Tongue (tissue), 2 donors: ENCODE data around the gene RPS6KA1. TPM values are rescaled to one million over a fixed set of nuclear protein-coding genes. Genes with fewer than 3 reads are reported as not detected.

ENCODE experiments used
- DNase-seq: peaks from one replicate; pipeline ENCODE4 v3.0.0-alpha.2; 2015
- total RNA-seq: library from RNA; depleted of rRNA; stranded (reverse); fragments of >200 nt; gene quantifications from one replicate; pipeline ENCODE4 v1.2.3, GENCODE V29; 2014

RPS6KA1 gene
- total RNA-seq, 1 donor from 2014 or later = 16.9 TPM

DNA sequence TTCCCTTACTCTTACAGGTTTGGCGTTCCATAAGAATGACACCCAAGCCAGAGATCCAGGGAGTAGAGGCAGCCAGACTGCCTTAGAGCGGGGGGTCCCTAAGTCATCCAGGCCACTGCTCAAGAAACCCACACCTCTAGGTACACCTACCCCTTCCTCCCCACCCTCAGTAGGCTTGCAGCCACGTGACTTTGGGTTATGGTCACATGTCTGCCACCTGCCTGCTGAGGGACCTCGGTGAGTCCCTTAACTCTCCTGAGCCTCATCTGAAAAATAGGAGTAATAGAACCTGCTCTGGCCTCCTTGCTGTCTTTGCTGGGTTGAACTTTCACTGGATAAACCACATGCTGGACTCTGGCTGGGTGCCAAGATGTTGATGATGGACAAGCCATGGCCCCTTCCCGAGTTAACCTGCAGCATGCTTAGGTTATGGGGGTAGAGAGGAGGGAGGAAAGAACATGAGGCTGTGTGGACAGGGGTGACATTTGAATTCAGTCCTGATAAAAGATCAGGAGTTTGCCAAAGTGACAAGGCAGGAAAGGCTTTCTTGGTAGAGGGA lies 4.5 kb downstream of the RPS6KA1 start:
- no peak for DNase-seq

GRCh38 chr1:26535201-26535600 lies 5.6 kb downstream of the RPS6KA1 start:
- DNase-seq = peak; percentile 33

GRCh38 chr1:26536081-26536480 lies 6.5 kb downstream of the RPS6KA1 start:
- peak; percentile 71 for DNase-seq

DNA sequence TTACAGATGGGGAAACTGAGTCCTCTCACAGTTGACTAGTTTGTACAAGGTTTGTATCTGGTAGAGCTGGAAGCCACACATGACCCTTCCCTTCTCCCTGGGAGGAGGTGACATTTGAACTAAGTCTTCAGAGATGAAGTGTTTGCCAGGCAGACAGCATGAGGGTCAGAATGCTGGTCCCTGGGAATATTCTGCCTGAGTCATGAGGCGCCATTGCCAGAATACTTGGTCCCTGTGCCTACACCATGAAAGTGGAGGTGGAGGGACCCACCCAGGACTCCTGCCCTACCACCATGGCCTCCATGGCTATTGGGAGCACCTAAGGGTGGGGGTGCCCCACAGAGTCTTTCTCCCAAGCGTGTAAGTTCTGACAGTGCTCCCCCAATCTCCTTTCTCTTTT lies 7.0 kb downstream of the RPS6KA1 start:
- no peak for DNase-seq

- DNase-seq = no peak
These were observed 8.4 kb downstream of the RPS6KA1 start for GRCh38 chr1:26537951-26538352.

DNA sequence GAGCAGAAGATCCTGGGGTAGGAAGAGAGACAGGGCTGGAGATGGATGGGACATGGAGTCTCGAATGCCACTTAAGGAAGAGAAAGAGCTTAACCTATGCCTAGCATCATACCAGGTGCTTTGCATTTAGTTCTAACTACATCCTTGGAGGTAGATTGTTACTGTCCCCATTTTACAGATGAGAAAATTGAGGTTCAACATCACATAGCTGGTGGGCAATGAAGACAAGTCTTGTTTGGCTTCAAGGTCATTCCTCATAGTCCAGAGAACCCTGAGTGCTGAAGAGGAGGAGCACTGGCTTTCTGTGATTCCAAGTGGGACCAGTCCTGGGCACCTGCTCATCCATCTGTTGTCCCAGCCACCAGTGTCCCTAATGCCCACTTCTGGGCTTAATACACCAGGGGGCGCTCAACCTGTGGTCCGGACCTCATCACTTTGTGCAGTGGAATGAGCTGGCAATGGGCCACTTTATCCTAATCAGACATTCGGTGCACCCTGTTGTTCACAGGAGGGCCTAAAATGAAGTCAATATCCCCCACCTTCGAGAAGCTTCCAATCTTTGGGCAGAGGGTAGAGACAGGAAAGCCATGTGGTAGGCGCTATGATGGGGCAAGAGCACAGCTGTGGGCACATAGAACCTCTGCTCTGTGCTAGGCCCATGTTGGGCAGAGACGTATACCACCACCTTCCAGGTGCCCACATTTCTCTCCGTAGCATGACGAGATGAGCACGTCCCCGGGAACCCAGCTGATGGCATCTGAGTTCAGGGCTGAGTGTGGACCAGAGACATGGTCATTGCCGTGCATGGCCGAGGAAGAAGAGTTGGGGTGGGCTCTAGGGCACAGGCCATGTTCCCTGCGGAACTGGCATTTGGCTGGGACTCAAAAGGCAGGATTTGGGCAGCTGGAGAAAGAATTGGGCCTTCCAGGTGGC lies 9.2 kb downstream of the RPS6KA1 start:
- DNase-seq = peak; percentile 24

DNA sequence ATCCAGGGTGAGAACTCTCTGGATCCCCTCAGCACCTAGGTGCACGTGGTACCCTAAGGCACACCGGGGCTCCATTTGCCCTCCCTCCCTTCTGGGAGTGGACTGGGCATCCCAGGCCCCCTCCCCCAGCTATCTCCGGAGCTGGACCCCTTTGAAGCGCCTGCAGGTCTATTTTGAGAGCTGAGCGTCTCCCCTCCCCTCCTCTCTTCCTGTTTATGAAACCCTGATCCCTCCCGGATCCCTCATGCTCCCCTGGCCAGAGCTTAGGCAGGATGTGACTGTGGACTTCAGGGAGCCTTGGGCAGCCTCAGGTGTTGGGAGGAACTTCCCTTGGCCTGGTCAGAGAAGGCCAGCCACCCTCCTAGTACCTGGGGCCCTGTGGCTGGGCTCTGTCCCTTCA lies 10.2 kb downstream of the RPS6KA1 start:
- DNase-seq = peak; percentile 26

DNA sequence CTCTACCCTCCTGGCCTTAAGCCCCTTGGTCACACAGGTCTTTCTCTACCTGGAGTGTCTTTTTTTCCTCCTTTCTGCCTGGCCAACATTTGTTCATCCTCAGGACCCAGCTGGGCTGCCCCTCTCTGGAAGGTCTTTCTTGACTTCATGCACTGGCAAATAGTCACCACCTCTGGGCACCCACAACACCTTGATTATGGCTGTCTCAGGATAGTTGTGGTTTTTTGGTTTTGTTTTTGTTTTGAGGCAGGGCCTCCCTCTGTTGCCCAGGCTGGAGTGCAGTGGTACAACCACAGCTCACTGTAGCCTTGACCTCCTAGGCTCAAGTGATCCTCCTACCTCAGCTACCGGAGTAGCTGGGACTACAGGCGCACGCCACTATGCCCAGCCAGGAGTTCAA lies 10.8 kb downstream of the RPS6KA1 start:
- no peak for DNase-seq

DNA sequence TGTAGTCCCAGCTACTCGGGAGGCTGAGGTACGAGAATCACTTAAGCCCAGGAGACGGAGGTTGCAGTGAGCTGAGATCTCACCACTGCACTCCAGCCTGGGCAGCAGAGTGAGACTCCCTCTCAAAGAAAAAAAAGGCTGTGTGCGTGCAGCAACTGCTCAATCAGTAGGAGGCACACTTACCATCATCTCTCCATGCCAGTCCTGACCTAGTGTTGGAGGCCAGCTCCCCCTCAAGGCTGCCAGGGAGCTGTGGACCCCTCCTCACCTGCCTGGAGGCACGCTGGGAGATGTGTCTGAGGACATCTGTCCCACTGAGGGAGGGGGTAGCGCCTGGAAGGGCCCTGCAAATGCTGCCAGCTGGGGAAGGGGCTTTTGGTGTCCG lies 11.9 kb downstream of the RPS6KA1 start:
- DNase-seq = no peak

GRCh38 chr1:26541816-26542711 lies 12.5 kb downstream of the RPS6KA1 start:
- DNase-seq = peak; percentile 40

- DNase-seq = no peak
These were observed 13.3 kb downstream of the RPS6KA1 start for GRCh38 chr1:26542771-26543451.

DNA sequence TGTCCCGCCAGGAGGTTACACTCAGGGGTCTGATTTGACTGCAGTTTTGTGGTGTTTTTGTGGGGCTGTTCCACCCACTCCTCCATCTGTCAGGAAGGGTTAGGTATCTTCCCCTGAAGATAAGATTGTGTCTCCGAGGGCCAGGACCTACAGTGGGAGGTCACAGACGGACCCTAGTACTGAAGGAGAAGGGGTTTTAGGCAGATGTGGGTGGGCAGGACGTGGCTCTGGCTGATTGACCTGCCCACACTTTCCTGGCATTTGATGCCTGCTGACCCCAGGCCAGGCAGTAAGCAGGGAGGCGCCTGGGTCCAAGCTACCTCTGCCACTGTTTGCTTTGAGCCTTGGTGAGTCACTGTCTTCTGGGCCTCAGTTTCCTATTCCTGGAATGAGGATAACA lies 13.9 kb downstream of the RPS6KA1 start:
- DNase-seq = no peak

GRCh38 chr1:26544126-26544525 lies 14.6 kb downstream of the RPS6KA1 start:
- no peak for DNase-seq

DNA sequence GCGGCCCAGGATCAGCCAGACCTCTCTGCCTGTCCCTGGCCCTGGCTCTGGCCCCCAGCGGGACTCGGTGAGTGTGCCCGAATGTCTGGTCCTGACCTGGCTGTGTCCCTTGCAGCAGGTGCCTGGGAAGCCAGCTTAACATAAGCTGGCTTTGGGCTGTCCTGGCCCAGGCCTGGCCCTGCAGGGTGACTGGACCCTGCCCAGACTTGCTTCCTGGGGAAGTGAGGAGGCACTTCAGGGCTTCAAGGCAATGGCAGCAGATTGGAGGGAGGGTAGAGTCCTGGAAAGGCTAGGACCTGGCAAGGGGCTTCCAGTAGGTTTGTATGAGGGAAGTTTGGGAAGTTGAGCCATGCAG lies 16.4 kb downstream of the RPS6KA1 start:
- DNase-seq = no peak

- DNase-seq = no peak
These were observed 16.8 kb downstream of the RPS6KA1 start for GRCh38 chr1:26546375-26546774.

DNA sequence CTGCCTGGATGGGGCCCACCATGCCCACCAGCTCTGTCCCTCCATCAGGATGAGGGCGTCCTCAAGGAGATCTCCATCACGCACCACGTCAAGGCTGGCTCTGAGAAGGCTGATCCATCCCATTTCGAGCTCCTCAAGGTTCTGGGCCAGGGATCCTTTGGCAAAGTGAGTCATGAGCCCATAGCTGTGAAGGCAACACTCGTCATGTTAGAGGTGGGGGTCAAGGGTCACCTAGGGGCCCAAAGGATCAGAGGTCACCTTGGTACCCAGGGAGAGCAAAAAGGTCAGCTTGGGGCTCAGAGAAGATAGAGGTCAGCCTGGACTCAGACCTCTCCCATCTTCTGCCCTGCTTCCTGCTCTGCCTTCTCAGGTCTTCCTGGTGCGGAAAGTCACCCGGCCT lies 17.3 kb downstream of the RPS6KA1 start:
- DNase-seq = no peak

DNA sequence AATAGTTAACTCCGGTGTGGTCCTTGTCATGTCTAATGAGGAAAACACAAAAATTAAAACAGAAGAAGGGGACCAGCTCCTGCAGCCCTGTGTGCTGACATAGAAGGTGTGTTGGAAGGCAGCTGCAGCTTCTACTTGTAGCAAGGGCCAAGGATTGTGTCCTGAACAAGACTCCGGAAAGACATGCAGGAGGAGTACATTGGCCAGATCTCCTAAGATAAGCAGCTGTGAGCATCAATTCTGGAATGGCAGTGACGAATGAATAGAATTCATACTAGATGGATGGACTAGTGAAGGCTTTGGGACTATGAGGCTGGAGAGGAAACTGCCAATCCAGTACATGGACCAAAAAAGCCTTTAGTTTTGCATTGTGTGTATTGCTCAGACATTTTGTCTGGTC lies 19.3 kb downstream of the RPS6KA1 start:
- DNase-seq = no peak

DNA sequence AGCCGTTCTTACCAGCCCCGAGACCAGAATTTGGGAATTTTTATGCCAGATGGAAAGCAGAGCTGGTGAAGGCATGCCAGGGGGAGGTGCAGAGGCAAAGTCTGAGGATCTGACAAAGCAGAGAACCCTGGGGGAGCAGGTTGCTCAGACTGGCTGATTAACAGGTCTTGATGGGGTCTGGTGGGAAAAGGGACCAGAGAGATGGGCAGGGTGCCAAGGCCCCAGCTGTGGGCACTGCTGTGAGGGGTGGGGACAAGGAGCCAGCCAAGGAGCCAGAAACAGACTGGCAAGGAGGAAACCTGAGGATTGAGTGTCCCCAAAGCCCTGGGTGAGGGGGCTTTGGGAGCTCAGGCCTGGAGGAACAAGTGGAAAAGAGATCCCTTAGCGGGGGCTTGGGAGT lies 21.4 kb downstream of the RPS6KA1 start:
- peak; percentile 17 for DNase-seq

DNA sequence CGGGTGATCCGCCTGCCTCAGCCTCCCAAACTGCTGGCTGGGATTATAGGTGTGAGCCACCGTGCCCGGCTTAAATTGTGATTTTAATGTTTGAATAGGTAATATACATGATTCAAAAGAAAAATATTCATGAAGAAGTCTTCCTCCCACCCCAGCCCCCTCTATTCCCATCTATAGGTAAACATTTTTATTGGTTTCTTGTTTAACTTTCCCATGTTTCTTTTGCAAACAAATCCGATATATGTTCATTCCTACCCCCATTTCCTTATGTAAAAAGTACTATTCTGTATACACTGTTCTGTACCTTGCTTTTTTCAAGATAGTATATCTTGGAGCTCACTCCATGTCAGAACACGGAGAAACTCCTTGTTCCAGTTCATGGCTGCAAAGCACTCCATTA lies 23.2 kb downstream of the RPS6KA1 start:
- no peak for DNase-seq

DNA sequence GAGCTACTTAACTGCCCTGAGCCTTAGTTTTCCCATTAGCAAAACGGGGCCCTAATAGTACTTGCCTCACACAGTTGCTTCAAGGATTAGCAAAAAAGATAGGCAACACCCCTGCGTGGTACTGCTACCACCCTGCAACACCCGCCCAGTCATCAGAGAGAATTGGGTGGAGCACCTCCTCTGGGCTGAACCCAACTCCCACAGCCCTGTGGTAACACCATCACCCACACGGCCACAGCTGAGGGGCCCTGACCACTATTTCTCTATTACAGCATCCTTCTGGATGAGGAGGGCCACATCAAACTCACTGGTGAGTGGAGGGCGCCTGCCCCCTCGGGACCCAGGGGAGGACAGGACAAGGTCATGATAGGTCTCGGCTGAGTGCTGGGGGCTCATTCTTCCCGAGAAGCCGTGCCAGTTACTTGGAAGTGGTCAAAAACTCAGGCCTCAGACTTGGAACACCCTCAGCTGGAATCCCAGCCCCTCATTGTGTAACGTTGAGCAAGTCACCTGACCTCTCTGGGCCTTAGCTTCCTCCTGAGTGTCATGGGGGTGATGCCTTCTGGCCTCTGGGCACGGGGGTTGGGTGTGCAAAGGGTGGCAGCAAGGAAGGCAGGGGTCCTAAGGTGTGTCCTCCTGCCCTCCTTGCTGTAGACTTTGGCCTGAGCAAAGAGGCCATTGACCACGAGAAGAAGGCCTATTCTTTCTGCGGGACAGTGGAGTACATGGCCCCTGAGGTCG lies 24.6 kb downstream of the RPS6KA1 start:
- no peak for DNase-seq

GRCh38 chr1:26554781-26555180 lies 25.2 kb downstream of the RPS6KA1 start:
- no peak for DNase-seq

DNA sequence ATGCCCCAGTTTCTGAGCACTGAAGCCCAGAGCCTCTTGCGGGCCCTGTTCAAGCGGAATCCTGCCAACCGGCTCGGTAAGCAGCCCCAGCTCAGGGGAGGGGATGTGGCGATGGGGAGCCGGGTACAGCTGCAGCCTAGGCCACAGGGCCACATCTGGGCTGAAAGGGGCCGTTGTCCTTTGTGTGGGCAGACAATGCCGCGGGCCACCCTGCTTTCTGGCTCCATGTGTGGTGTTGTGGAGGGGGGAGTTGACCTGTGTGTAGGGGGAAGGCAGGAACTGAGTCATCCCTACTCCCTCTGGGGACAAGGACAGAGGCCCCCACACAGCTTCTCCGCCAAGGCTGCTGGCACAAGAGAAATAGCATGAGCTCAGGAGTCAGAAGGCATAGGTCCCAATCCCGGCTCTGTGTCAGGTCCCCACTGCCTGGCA lies 26.0 kb downstream of the RPS6KA1 start:
- no peak for DNase-seq
